ENCODE data around the gene SLC5A6. TPM values are rescaled to one million over a fixed set of nuclear protein-coding genes. Genes with fewer than 3 reads are reported as not detected.

The SLC5A6 gene
- total RNA-seq, 1 experiment from 2014 or later: 111 TPM

GRCh38 chr2:27225526-27225925 lies 13.5 kb upstream of the SLC5A6 start (continued):
- no peak for TF ChIP-seq AFF4 (CRISPR knock-in tag; IDR thresholded peaks at IDR 0.05; ENCODE audit: borderline replicate concordance)
- TF ChIP-seq ATF2 (CRISPR knock-in tag; IDR thresholded peaks at IDR 0.05; ENCODE audit: borderline replicate concordance, low read depth): no peak
- no peak for TF ChIP-seq OVOL2 (CRISPR knock-in tag; IDR thresholded peaks at IDR 0.05; ENCODE audit: borderline replicate concordance)
- TF ChIP-seq TP53 (CRISPR knock-in tag; IDR thresholded peaks at IDR 0.05): no peak
- no peak for TF ChIP-seq HMGA2 (CRISPR knock-in tag; IDR thresholded peaks at IDR 0.05)
- no peak for TF ChIP-seq ZNF671 (CRISPR knock-in tag; IDR thresholded peaks at IDR 0.05)
- TF ChIP-seq ETV6 (CRISPR knock-in tag; IDR thresholded peaks at IDR 0.05): no peak
- TF ChIP-seq RORB (CRISPR knock-in tag; IDR thresholded peaks at IDR 0.05): no peak
- TF ChIP-seq TEAD1 (CRISPR knock-in tag; IDR thresholded peaks at IDR 0.05): no peak
- TF ChIP-seq FOXK1 (CRISPR knock-in tag; IDR thresholded peaks at IDR 0.05): no peak
- TF ChIP-seq ZBTB21 (CRISPR knock-in tag; IDR thresholded peaks at IDR 0.05; ENCODE audit: borderline replicate concordance): no peak
- TF ChIP-seq FOXJ3 (CRISPR knock-in tag; IDR thresholded peaks at IDR 0.05; ENCODE audit: borderline replicate concordance): no peak

GRCh38 chr2:27223416-27223815 lies 11.3 kb upstream of the SLC5A6 start:
- H3K4me1 Mint-ChIP-seq: peaks cover 5% of the 10 kb centered on the region
- peaks cover 86% of the 10 kb centered on the region for H3K36me3 Mint-ChIP-seq
- no peak overlapping the region for H3K27ac Mint-ChIP-seq
- no peak overlapping the region for H3K4me3 Mint-ChIP-seq
- no peaks in the 10 kb centered on the region for H3K9me3 Mint-ChIP-seq
- ChIA-PET POLR2A (interaction anchor here (0.7 to 1.0 kb wide), 2 partner anchors 25 to 72 kb away, joined by 3 to 5 read pairs; no protein-coding TSS in a partner anchor), CTCF (interaction anchor here (0.9 kb wide), 1 partner anchor 27 kb away, joined by 3 read pairs; no protein-coding TSS in a partner anchor)
- H3K27me3 Mint-ChIP-seq (ENCODE audit: low read depth): no peaks in the 10 kb centered on the region
- ATAC-seq (no peak), DNase-seq (ENCODE audit: low spot score) (no peak)
- no peak for TF ChIP-seq GABPB1 (CRISPR knock-in tag; IDR thresholded peaks at IDR 0.05)
- TF ChIP-seq E2F5 (CRISPR knock-in tag; IDR thresholded peaks at IDR 0.05): no peak
- no peak for TF ChIP-seq IRF1 (CRISPR knock-in tag; IDR thresholded peaks at IDR 0.05)
- no peak for TF ChIP-seq USF2 (CRISPR knock-in tag; IDR thresholded peaks at IDR 0.05)
- TF ChIP-seq JAZF1 (CRISPR knock-in tag; IDR thresholded peaks at IDR 0.05): no peak
- TF ChIP-seq CREM (CRISPR knock-in tag; IDR thresholded peaks at IDR 0.05): no peak
- no peak for TF ChIP-seq ERG (CRISPR knock-in tag; IDR thresholded peaks at IDR 0.05)
- no peak for TF ChIP-seq USF1 (CRISPR knock-in tag; IDR thresholded peaks at IDR 0.05)
- TF ChIP-seq IRF2 (CRISPR knock-in tag; IDR thresholded peaks at IDR 0.05; ENCODE audit: borderline replicate concordance, low read depth): no peak
- no peak for TF ChIP-seq TP53 (CRISPR knock-in tag; IDR thresholded peaks at IDR 0.05)
- no peak for TF ChIP-seq ZNF512 (CRISPR knock-in tag; IDR thresholded peaks at IDR 0.05; ENCODE audit: borderline replicate concordance)
- no peak for TF ChIP-seq ZSCAN18 (CRISPR knock-in tag; IDR thresholded peaks at IDR 0.05)
- TF ChIP-seq CREB1 (CRISPR knock-in tag; IDR thresholded peaks at IDR 0.05): no peak
- no peak for TF ChIP-seq SOX15 (CRISPR knock-in tag; IDR thresholded peaks at IDR 0.05)
- TF ChIP-seq GTF2I (CRISPR knock-in tag; conservative IDR thresholded peaks at IDR 0.05): no peak

Measured in WTC11 (cell line).